Body of pancreas (tissue), 4 donors: ENCODE results near the gene PLEKHG2.

ENCODE experiments used
- CTCF ChIP-seq, 7 experiments: fragments of 450-650 bp in 4 of 7; fragments of 200-600 bp in 3 of 7; sonication (generic) in 3 of 7; IDR thresholded peaks; one replicate each; pipeline ENCODE4 v1.5.1; 2016 to 2019; ENCODE audit warnings: antibody characterized with exemption in 7 of 7
- POLR2A ChIP-seq, 3 donors: fragments of 450-650 bp; IDR thresholded peaks; one replicate each; pipeline ENCODE4 v1.6.1; 2016; ENCODE audit warnings: antibody characterized with exemption in 3 of 3, mild to moderate bottlenecking in 2 of 3

- TF ChIP-seq CTCF (IDR thresholded peaks at IDR 0.05) (no peak), POLR2A (IDR thresholded peaks at IDR 0.05) (no peak)
Observed at GRCh38 chr19:39424934-39425333, 12.5 kb downstream of the PLEKHG2 start.
